GM12878 (cell line): Measurements from ENCODE around the gene MTHFD1L.

Source experiments
- BHLHE40 ChIP-seq, 2 experiments: fragments of 450-650 bp in 1 of 2; IDR thresholded peaks; 2 replicates each; pipeline ENCODE4 v1.6.1; 2011 to 2017; ENCODE audit warnings: low read depth in 2 of 2, borderline replicate concordance in 1 of 2, improper control_type of control experiment in 1 of 2, low read length in 1 of 2, mild to moderate bottlenecking in 1 of 2
- CREM ChIP-seq: IDR thresholded peaks from 2 replicates; pipeline ENCODE4 v1.6.1; 2014; ENCODE audit warnings: antibody characterized with exemption, low read depth
- EP300 ChIP-seq, 2 experiments: fragments of 150-350 bp in 1 of 2; IDR thresholded peaks; 2 replicates each; pipeline ENCODE4 v1.6.1; 2011 to 2012; ENCODE audit warnings: low read depth in 2 of 2, low read length in 2 of 2, borderline replicate concordance in 1 of 2, improper control_type of control experiment in 1 of 2, inconsistent platforms in 1 of 2; ENCODE audit not compliant: control insufficient read depth in 1 of 2
- GABPA ChIP-seq: IDR thresholded peaks from 2 replicates; pipeline ENCODE4 v1.6.1; 2014; ENCODE audit warnings: antibody characterized with exemption, low read depth, mild to moderate bottlenecking, inconsistent platforms
- MXI1 ChIP-seq: fragments of 150-350 bp; IDR thresholded peaks from 2 replicates; pipeline ENCODE4 v1.6.1; 2011; ENCODE audit warnings: low read depth, mild to moderate bottlenecking, inconsistent platforms, low read length, improper control_type of control experiment
- POLR2A ChIP-seq: IDR thresholded peaks from 2 replicates; pipeline ENCODE4 v1.6.1; 2011; ENCODE audit warnings: low read depth, mild to moderate bottlenecking, low read length
- POLR2AphosphoS5 ChIP-seq: IDR thresholded peaks from 2 replicates; pipeline ENCODE4 v1.6.1; 2011; ENCODE audit warnings: mild to moderate bottlenecking, low read length, inconsistent platforms
- RCOR1 ChIP-seq: conservative IDR thresholded peaks from 2 replicates; pipeline ENCODE4 v1.6.1; 2012; ENCODE audit warnings: low read depth, low read length, improper control_type of control experiment
- SMAD1 ChIP-seq: fragments of 450-650 bp; IDR thresholded peaks from 2 replicates; pipeline ENCODE4 v1.6.1; 2018; ENCODE audit warnings: mild to moderate bottlenecking, low read depth; ENCODE audit not compliant: partially characterized antibody
- SREBF1 ChIP-seq: IDR thresholded peaks from 2 replicates; pipeline ENCODE4 v1.6.1; 2012; ENCODE audit warnings: mild to moderate bottlenecking, low read length
- TAF1 ChIP-seq: IDR thresholded peaks from 2 replicates; pipeline ENCODE4 v1.6.1; 2011; ENCODE audit warnings: mild to moderate bottlenecking, low read depth, low read length, borderline replicate concordance
- TCF12 ChIP-seq: IDR thresholded peaks from 2 replicates; pipeline ENCODE4 v1.6.1; 2011; ENCODE audit warnings: low read depth, mild to moderate bottlenecking, low read length
- ZNF207 ChIP-seq: fragments of 450-650 bp; IDR thresholded peaks from 2 replicates; pipeline ENCODE4 v1.6.1; 2014; ENCODE audit warnings: antibody characterized with exemption, mild to moderate bottlenecking, borderline replicate concordance
- TF ChIP-seq, protein P1 (sequence below), 3 experiments: IDR thresholded peaks in 2 of 3; conservative IDR thresholded peaks in 1 of 3; 2 replicates each; pipeline ENCODE4 v1.5.1; 2011; ENCODE audit warnings: low read depth in 3 of 3, low read length in 3 of 3, mild to moderate bottlenecking in 3 of 3, control low read depth in 2 of 3, moderate library complexity in 2 of 3, inconsistent platforms in 1 of 3, mixed read lengths in 1 of 3; ENCODE audit not compliant: control insufficient read depth in 2 of 3, insufficient read depth in 1 of 3; ENCODE audit errors: extremely low read depth in 1 of 3

DNA sequence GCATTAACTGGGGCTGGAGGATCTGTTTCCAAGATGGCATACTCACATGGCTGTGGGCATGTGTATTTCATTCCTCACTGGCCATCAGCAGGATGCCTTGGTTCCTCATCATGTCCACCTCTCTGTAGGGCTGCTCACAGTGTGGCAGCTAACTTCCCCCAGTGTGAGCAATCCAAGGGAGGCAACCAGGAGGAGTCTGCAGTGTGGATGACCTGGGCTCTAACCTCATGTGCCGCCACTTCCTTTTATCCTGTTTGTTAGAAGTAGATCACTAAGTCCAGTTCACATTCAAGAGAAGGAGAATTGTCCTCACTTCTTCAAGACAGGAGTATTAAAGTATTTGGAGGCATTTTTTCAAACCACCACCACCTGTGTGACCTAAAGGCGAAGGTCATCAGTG, 54.4 kb downstream of the MTHFD1L start:
- TF ChIP-seq, protein P1, sequence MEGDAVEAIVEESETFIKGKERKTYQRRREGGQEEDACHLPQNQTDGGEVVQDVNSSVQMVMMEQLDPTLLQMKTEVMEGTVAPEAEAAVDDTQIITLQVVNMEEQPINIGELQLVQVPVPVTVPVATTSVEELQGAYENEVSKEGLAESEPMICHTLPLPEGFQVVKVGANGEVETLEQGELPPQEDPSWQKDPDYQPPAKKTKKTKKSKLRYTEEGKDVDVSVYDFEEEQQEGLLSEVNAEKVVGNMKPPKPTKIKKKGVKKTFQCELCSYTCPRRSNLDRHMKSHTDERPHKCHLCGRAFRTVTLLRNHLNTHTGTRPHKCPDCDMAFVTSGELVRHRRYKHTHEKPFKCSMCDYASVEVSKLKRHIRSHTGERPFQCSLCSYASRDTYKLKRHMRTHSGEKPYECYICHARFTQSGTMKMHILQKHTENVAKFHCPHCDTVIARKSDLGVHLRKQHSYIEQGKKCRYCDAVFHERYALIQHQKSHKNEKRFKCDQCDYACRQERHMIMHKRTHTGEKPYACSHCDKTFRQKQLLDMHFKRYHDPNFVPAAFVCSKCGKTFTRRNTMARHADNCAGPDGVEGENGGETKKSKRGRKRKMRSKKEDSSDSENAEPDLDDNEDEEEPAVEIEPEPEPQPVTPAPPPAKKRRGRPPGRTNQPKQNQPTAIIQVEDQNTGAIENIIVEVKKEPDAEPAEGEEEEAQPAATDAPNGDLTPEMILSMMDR (IDR thresholded peaks at IDR 0.05 in 2 of 3, conservative IDR thresholded peaks at IDR 0.05 in 1 of 3; ENCODE audit: control insufficient read depth in 2 of 3, extremely low read depth in 1 of 3, insufficient read depth in 1 of 3, low read depth in 3 of 3, low read length in 3 of 3) = no peak
- no peak for TF ChIP-seq EP300 (IDR thresholded peaks at IDR 0.05; ENCODE audit: borderline replicate concordance in 1 of 2, control insufficient read depth in 1 of 2, low read depth in 2 of 2, low read length in 2 of 2)
- no peak for TF ChIP-seq POLR2A
- no peak for TF ChIP-seq GABPA
- TF ChIP-seq SREBF1 = no peak
- TF ChIP-seq TCF12 = no peak
- no peak for TF ChIP-seq SMAD1
- TF ChIP-seq BHLHE40 (IDR thresholded peaks at IDR 0.05; ENCODE audit: borderline replicate concordance in 1 of 2, low read depth in 2 of 2, low read length in 1 of 2) = no peak
- TF ChIP-seq CREM = no peak
- no peak for TF ChIP-seq RCOR1
- no peak for TF ChIP-seq ZNF207
- no peak for TF ChIP-seq MXI1
- TF ChIP-seq POLR2AphosphoS5 = no peak
- no peak for TF ChIP-seq TAF1
